ENCODE data around the gene MSH6.

- no peak for TF ChIP-seq POLR2A (IDR thresholded peaks at IDR 0.05; ENCODE audit: low read length)
- TF ChIP-seq GATA1 (IDR thresholded peaks at IDR 0.05; ENCODE audit: low read depth, low read length): no peak
Measured at GRCh38 chr2:47771211-47771610, 11.7 kb upstream of the MSH6 start.

All from erythroblast (primary cell).